ENCODE results near the gene CACNA2D4.

- TF ChIP-seq CTCF (conservative IDR thresholded peaks at IDR 0.05) (no peak), ZFX (IDR thresholded peaks at IDR 0.05) (no peak)
These were observed 35.5 kb downstream of the CACNA2D4 start for GRCh38 chr12:1882850-1883470.
